Mesenchymal stem cell (in vitro differentiated cells and primary cell): ENCODE data around the gene CST3.
A peak's percentile ranks its signal among the peaks of the same experiment; 100 is the strongest.

Experiments
- DNase-seq: peaks from one replicate; pipeline ENCODE4 v3.0.0-alpha.2; 2013
- H2AFZ ChIP-seq: one replicate; pipeline ENCODE4 v1.6.1; 2013; ENCODE audit warnings: low read depth, mild to moderate bottlenecking, control low read depth, inconsistent platforms, low read length, moderate library complexity
- H2AK5ac ChIP-seq: 2 replicates; pipeline ENCODE4 v1.6.1; 2013; ENCODE audit warnings: low read length, moderate library complexity, mild to moderate bottlenecking, inconsistent platforms; ENCODE audit not compliant: severe bottlenecking
- H2BK120ac ChIP-seq: one replicate; pipeline ENCODE4 v1.6.1; 2013; ENCODE audit warnings: low read depth, mild to moderate bottlenecking, inconsistent platforms, low read length, moderate library complexity
- H2BK12ac ChIP-seq, 2 experiments: one replicate each; pipeline ENCODE4 v1.6.1; 2013; ENCODE audit warnings: inconsistent platforms in 2 of 2, low read length in 2 of 2, mild to moderate bottlenecking in 2 of 2, moderate library complexity in 2 of 2, control low read depth in 1 of 2
- H2BK15ac ChIP-seq: one replicate; pipeline ENCODE4 v1.6.1; 2013; ENCODE audit warnings: mild to moderate bottlenecking, low read depth, inconsistent platforms; ENCODE audit not compliant: poor library complexity, severe bottlenecking
- H2BK5ac ChIP-seq: 2 replicates; pipeline ENCODE4 v1.6.1; 2013; ENCODE audit warnings: low read depth, mild to moderate bottlenecking, low read length, control low read depth, inconsistent platforms; ENCODE audit not compliant: poor library complexity, severe bottlenecking
- H3K14ac ChIP-seq, 2 experiments: one replicate each; pipeline ENCODE4 v1.6.1; 2013; ENCODE audit warnings: inconsistent platforms in 2 of 2, low read length in 2 of 2, control low read depth in 1 of 2, mild to moderate bottlenecking in 1 of 2, moderate library complexity in 1 of 2
- H3K18ac ChIP-seq, 2 experiments: one replicate each; pipeline ENCODE4 v1.6.1; 2013; ENCODE audit warnings: inconsistent platforms in 2 of 2, low read length in 2 of 2, control low read depth in 1 of 2, low read depth in 1 of 2, mild to moderate bottlenecking in 1 of 2
- H3K23ac ChIP-seq, 2 experiments: one replicate each; pipeline ENCODE4 v1.6.1; 2013; ENCODE audit warnings: inconsistent platforms in 2 of 2, low read length in 2 of 2, mild to moderate bottlenecking in 2 of 2, moderate library complexity in 2 of 2, control low read depth in 1 of 2
- H3K27ac ChIP-seq: 2 replicates; pipeline ENCODE4 v1.5.1; 2013; ENCODE audit warnings: mild to moderate bottlenecking, moderate library complexity, low read length, control low read depth, inconsistent platforms; ENCODE audit not compliant: poor library complexity, severe bottlenecking
- H3K27me3 ChIP-seq, 2 experiments: 2 replicates each; pipeline versions ENCODE4 v1.6.1 to v1.7.0; 2013; ENCODE audit warnings: low read length in 2 of 2, mild to moderate bottlenecking in 2 of 2, moderate library complexity in 2 of 2, control low read depth in 1 of 2, inconsistent platforms in 1 of 2; ENCODE audit not compliant: control insufficient read depth in 1 of 2, insufficient read depth in 1 of 2
- H3K36me3 ChIP-seq, 2 experiments: 2 replicates each; pipeline versions ENCODE4 v1.6.1 to v1.7.0; 2013; ENCODE audit warnings: low read length in 2 of 2, control low read depth in 1 of 2, inconsistent platforms in 1 of 2, low read depth in 1 of 2, mild to moderate bottlenecking in 1 of 2; ENCODE audit not compliant: insufficient read depth in 2 of 2, control insufficient read depth in 1 of 2
- H3K4ac ChIP-seq, 2 experiments: one replicate each; pipeline ENCODE4 v1.6.1; 2013; ENCODE audit warnings: inconsistent platforms in 2 of 2, low read length in 2 of 2, mild to moderate bottlenecking in 2 of 2, moderate library complexity in 2 of 2, control low read depth in 1 of 2, low read depth in 1 of 2
- H3K4me1 ChIP-seq: 2 replicates; pipeline ENCODE4 v1.6.1; 2013; ENCODE audit warnings: low read depth, low read length, control low read depth; ENCODE audit not compliant: control insufficient read depth, insufficient read depth
- H3K4me2 ChIP-seq: 2 replicates; pipeline ENCODE4 v1.6.1; 2013; ENCODE audit warnings: low read length, mild to moderate bottlenecking, inconsistent platforms; ENCODE audit not compliant: poor library complexity, severe bottlenecking
- H3K4me3 ChIP-seq, 2 experiments: 2 replicates each; pipeline versions ENCODE4 v1.5.1 to v1.7.0; 2013; ENCODE audit warnings: low read length in 2 of 2, mild to moderate bottlenecking in 2 of 2, control low read depth in 1 of 2, low read depth in 1 of 2; ENCODE audit not compliant: insufficient read depth in 1 of 2
- H3K79me1 ChIP-seq: replicated peaks from 2 replicates; pipeline ENCODE4 v1.6.1; 2013; ENCODE audit warnings: mild to moderate bottlenecking, control low read depth, low read length, inconsistent platforms; ENCODE audit not compliant: poor library complexity, severe bottlenecking
- H3K9ac ChIP-seq: 2 replicates; pipeline ENCODE4 v1.7.0; 2013; ENCODE audit warnings: mild to moderate bottlenecking, low read length, moderate library complexity
- H3K9me3 ChIP-seq: 2 replicates; pipeline ENCODE4 v1.7.0; 2013; ENCODE audit warnings: mild to moderate bottlenecking, low read length; ENCODE audit not compliant: control insufficient read depth
- H4K8ac ChIP-seq: one replicate; pipeline ENCODE4 v1.6.1; 2013; ENCODE audit warnings: inconsistent platforms, mild to moderate bottlenecking, low read length, moderate library complexity
- H4K91ac ChIP-seq: one replicate; pipeline ENCODE4 v1.6.1; 2013; ENCODE audit warnings: mild to moderate bottlenecking, low read length, inconsistent platforms
- WGBS: methylation state at CpG from one replicate; pipeline ENCODE4 v1.1.7; 2013; ENCODE audit warnings: mixed read lengths; 5-methylcytosine and 5-hydroxymethylcytosine counted together

CST3 gene

GRCh38 chr20:23669866-23670265 lies 32.1 kb upstream of the CST3 start:
- H3K27ac ChIP-seq, result no peak overlapping the region
- WGBS, result 89% methylated on average over 7 of the region's 7 CpGs

GRCh38 chr20:23669327-23669726 lies 31.6 kb upstream of the CST3 start:
- Histone ChIP-seq H2AK5ac (no peak overlapping the region), H2AFZ (no peak overlapping the region), H3K14ac (no peak overlapping the region), H3K4me3 (no peak overlapping the region), H3K9ac (no peak overlapping the region), H2BK12ac (no peak overlapping the region), H4K91ac (no peak overlapping the region), H3K4ac (no peak overlapping the region), H3K9me3 (no peaks in the 10 kb centered on the region), H2BK5ac (no peak overlapping the region), H2BK120ac (no peak overlapping the region), H3K4me2 (no peak overlapping the region), H4K8ac (no peak overlapping the region), H3K79me1 (no peaks in the 10 kb centered on the region), H3K4me1 (peaks cover 6% of the 10 kb centered on the region), H3K36me3 (no peaks in the 10 kb centered on the region), H3K27ac (no peak overlapping the region), H3K23ac (no peak overlapping the region), H3K27me3 (peaks cover 0 to 11% of the 10 kb centered on the region in 2 experiments), H2BK15ac (no peak overlapping the region), H3K18ac (no peak overlapping the region)
- WGBS, result 93% methylated on average over 1 of the region's 1 CpG
- no peak for DNase-seq

More at GRCh38 chr20:23669866-23670265, 32.1 kb upstream of the CST3 start:
- H2AFZ ChIP-seq, result no peak overlapping the region
- no peaks in the 10 kb centered on the region for H3K36me3 ChIP-seq
- no peak overlapping the region for H3K4me3 ChIP-seq
- no peaks in the 10 kb centered on the region for H3K9me3 ChIP-seq
- no peak for DNase-seq
- H3K23ac ChIP-seq, result no peak overlapping the region
- H2BK12ac ChIP-seq, result no peak overlapping the region
- H2BK15ac ChIP-seq, result no peak overlapping the region
- no peaks in the 10 kb centered on the region for H3K79me1 ChIP-seq
- H3K18ac ChIP-seq, result no peak overlapping the region
- no peak overlapping the region for H3K14ac ChIP-seq
- no peak overlapping the region for H2BK120ac ChIP-seq
- no peak overlapping the region for H3K4me2 ChIP-seq
- H4K8ac ChIP-seq, result no peak overlapping the region
- H3K4me1 ChIP-seq, result peaks cover 6% of the 10 kb centered on the region
- H4K91ac ChIP-seq, result no peak overlapping the region
- peaks cover 0 to 11% of the 10 kb centered on the region in 2 experiments for H3K27me3 ChIP-seq
- no peak overlapping the region for H3K9ac ChIP-seq
- H3K4ac ChIP-seq, result no peak overlapping the region
- H2AK5ac ChIP-seq, result no peak overlapping the region
- H2BK5ac ChIP-seq, result no peak overlapping the region

- peak; percentile 72 for DNase-seq
- no peak overlapping the region for H2BK5ac ChIP-seq
- H3K27ac ChIP-seq, result no peak overlapping the region
- H3K4ac ChIP-seq, result no peak overlapping the region
- peaks cover 0 to 11% of the 10 kb centered on the region in 2 experiments for H3K27me3 ChIP-seq
- no peak overlapping the region for H3K9ac ChIP-seq
- H4K91ac ChIP-seq, result no peak overlapping the region
- WGBS, result 3% methylated on average over 4 of the region's 4 CpGs
- no peak overlapping the region for H3K18ac ChIP-seq
- H2BK12ac ChIP-seq, result no peak overlapping the region
- H3K79me1 ChIP-seq, result no peaks in the 10 kb centered on the region
- no peak overlapping the region for H3K4me3 ChIP-seq
- H2AFZ ChIP-seq, result no peak overlapping the region
- H4K8ac ChIP-seq, result no peak overlapping the region
- H3K9me3 ChIP-seq, result no peaks in the 10 kb centered on the region
- no peak overlapping the region for H2AK5ac ChIP-seq
- no peak overlapping the region for H3K23ac ChIP-seq
- H3K36me3 ChIP-seq, result no peaks in the 10 kb centered on the region
- H3K4me2 ChIP-seq, result no peak overlapping the region
- H3K4me1 ChIP-seq, result peaks cover 6% of the 10 kb centered on the region
- H2BK120ac ChIP-seq, result no peak overlapping the region
- no peak overlapping the region for H3K14ac ChIP-seq
- H2BK15ac ChIP-seq, result no peak overlapping the region
These were observed 30.8 kb upstream of the CST3 start for GRCh38 chr20:23668477-23668951.

- Histone ChIP-seq H3K4me1 (peaks cover 6% of the 10 kb centered on the region), H2BK12ac (no peak overlapping the region), H3K9me3 (no peaks in the 10 kb centered on the region), H3K18ac (no peak overlapping the region), H3K4me2 (no peak overlapping the region), H2AFZ (no peak overlapping the region), H2BK5ac (no peak overlapping the region), H3K23ac (no peak overlapping the region), H2BK120ac (no peak overlapping the region), H3K9ac (no peak overlapping the region), H2BK15ac (no peak overlapping the region), H3K27me3 (peaks cover 0 to 11% of the 10 kb centered on the region in 2 experiments), H3K79me1 (no peaks in the 10 kb centered on the region), H2AK5ac (no peak overlapping the region), H3K14ac (no peak overlapping the region), H3K4me3 (no peak overlapping the region), H3K27ac (no peak overlapping the region), H3K4ac (no peak overlapping the region), H4K91ac (no peak overlapping the region), H3K36me3 (no peaks in the 10 kb centered on the region), H4K8ac (no peak overlapping the region)
- no peak for DNase-seq
- WGBS, result 87% methylated on average over 7 of the region's 7 CpGs
These were observed 29.9 kb upstream of the CST3 start for GRCh38 chr20:23667666-23668065.
